ENCODE results near the gene KIF2A. TPM values are rescaled to one million over a fixed set of nuclear protein-coding genes. Genes with fewer than 3 reads are reported as not detected.

Gene KIF2A
- total RNA-seq, 1 experiment from 2014 or later: 42.9 TPM

DNA sequence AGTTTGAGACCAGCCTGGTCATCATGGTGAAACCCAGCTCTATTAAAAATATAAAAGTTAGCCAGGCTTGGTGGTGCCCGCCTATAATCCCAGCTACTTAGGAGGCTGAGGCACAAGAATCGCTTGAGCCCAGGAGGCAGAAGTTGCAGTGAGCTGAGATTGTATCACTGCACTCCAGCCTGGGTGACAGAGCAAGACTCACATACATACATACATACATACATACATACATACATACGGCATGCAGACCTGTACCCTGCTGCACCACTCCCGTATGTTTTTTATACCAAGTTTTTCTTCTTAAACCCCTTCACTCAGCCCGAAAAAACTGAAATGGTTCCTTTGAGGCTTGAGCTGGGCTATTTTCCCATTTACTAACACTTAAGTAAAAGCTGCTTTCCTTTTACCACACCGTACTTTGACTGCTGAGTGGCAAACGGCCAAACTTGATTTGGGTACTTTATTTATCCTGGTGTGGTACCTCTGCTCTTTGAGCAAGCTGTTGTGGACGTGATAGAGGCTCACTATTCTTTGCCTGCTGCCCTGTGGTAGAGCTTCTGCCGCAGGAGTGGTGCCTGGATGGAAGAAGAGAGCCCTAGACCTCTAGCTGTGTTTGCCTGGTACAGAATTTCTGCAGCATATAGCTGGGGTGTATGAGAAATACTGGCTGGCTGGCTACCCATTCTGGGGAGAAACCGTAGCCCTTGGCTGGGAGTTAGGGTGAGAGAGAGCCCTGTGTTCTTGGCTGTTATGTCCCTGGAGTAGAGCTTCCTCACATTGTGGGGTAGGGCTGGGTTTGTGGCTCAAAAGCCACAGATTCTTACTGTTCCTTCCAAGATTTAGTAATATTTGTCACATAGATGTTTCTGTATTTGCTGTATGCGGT is 126.0 kb downstream of the KIF2A start:
- H3K9me3 ChIP-seq (ENCODE audit: control insufficient read depth in 1 of 2, insufficient read depth in 1 of 2, low read depth in 1 of 2, low read length in 2 of 2): no peaks in the 10 kb centered on the region
- no peak overlapping the region for H3K27ac ChIP-seq (ENCODE audit: low read depth, low read length)
- CTCF ChIA-PET: interaction anchor here (1.0 kb wide), 1 partner anchor 12 kb away, joined by 4 read pairs; no protein-coding TSS in a partner anchor
- H3K4me3 ChIP-seq (replicated peaks in 1 of 2; ENCODE audit: low read depth in 1 of 2, low read length in 2 of 2): no peak overlapping the region
- no peak overlapping the region for H3K9ac ChIP-seq (ENCODE audit: low read length)
- DNase-seq (ENCODE audit: low read depth, low spot score) (no peak), ATAC-seq (no peak)
- intact Hi-C loops (cut with micrococcal nuclease): no loop called here
- H3K4me1 ChIP-seq (ENCODE audit: control insufficient read depth in 1 of 2, insufficient read depth in 2 of 2, low read length in 2 of 2): no peaks in the 10 kb centered on the region
- RAD21 ChIA-PET (ENCODE audit: low non-redundant PET in 1 of 2, low total read pairs in 2 of 2, uncharacterized antibody in 2 of 2, unreplicated experiment in 2 of 2): no interaction called here
- no peaks in the 10 kb centered on the region for H3K36me3 ChIP-seq (ENCODE audit: control insufficient read depth in 1 of 2, insufficient read depth in 2 of 2, low read length in 2 of 2)
- no peak overlapping the region for H2AFZ ChIP-seq (ENCODE audit: low read depth, low read length, poor library complexity, severe bottlenecking)
- no TSS peak for BruUV-seq (replicated peaks)
- POLR2A ChIA-PET: no interaction called here
- no peaks in the 10 kb centered on the region for H3K27me3 ChIP-seq (ENCODE audit: insufficient read depth, low read length)
- H3K4me2 ChIP-seq (ENCODE audit: low read length): no peak overlapping the region
- H3K9me2 ChIP-seq (ENCODE audit: insufficient read depth): no peaks in the 10 kb centered on the region
- TF ChIP-seq, protein P1, sequence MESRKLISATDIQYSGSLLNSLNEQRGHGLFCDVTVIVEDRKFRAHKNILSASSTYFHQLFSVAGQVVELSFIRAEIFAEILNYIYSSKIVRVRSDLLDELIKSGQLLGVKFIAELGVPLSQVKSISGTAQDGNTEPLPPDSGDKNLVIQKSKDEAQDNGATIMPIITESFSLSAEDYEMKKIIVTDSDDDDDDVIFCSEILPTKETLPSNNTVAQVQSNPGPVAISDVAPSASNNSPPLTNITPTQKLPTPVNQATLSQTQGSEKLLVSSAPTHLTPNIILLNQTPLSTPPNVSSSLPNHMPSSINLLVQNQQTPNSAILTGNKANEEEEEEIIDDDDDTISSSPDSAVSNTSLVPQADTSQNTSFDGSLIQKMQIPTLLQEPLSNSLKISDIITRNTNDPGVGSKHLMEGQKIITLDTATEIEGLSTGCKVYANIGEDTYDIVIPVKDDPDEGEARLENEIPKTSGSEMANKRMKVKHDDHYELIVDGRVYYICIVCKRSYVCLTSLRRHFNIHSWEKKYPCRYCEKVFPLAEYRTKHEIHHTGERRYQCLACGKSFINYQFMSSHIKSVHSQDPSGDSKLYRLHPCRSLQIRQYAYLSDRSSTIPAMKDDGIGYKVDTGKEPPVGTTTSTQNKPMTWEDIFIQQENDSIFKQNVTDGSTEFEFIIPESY (IDR thresholded peaks at IDR 0.05; ENCODE audit: extremely low read depth, insufficient replicate concordance, low read length): no peak
- TF ChIP-seq, protein P2, sequence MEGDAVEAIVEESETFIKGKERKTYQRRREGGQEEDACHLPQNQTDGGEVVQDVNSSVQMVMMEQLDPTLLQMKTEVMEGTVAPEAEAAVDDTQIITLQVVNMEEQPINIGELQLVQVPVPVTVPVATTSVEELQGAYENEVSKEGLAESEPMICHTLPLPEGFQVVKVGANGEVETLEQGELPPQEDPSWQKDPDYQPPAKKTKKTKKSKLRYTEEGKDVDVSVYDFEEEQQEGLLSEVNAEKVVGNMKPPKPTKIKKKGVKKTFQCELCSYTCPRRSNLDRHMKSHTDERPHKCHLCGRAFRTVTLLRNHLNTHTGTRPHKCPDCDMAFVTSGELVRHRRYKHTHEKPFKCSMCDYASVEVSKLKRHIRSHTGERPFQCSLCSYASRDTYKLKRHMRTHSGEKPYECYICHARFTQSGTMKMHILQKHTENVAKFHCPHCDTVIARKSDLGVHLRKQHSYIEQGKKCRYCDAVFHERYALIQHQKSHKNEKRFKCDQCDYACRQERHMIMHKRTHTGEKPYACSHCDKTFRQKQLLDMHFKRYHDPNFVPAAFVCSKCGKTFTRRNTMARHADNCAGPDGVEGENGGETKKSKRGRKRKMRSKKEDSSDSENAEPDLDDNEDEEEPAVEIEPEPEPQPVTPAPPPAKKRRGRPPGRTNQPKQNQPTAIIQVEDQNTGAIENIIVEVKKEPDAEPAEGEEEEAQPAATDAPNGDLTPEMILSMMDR (IDR thresholded peaks at IDR 0.05 in 2 of 3, conservative IDR thresholded peaks at IDR 0.05 in 1 of 3; ENCODE audit: borderline replicate concordance in 1 of 3, insufficient read depth in 1 of 3, low read depth in 2 of 3, low read length in 2 of 3): no peak
- TF ChIP-seq YY1 (IDR thresholded peaks at IDR 0.05; ENCODE audit: extremely low read depth, insufficient replicate concordance, low read depth, low read length) (no peak), POLR2A (IDR thresholded peaks at IDR 0.05; ENCODE audit: borderline replicate concordance, extremely low read depth, insufficient read depth, insufficient read length) (no peak), FOSL1 (IDR thresholded peaks at IDR 0.05; ENCODE audit: low read depth) (no peak), ZFX (IDR thresholded peaks at IDR 0.05) (no peak), SIN3A (IDR thresholded peaks at IDR 0.05; ENCODE audit: low read depth) (no peak), ELF1 (IDR thresholded peaks at IDR 0.05; ENCODE audit: borderline replicate concordance, low read depth) (no peak), ZNF274 (IDR thresholded peaks at IDR 0.05; ENCODE audit: low read depth, low read length) (no peak), SRF (IDR thresholded peaks at IDR 0.05; ENCODE audit: low read depth) (no peak), RAD21 (IDR thresholded peaks at IDR 0.05; ENCODE audit: low read depth) (no peak), TCF7L2 (IDR thresholded peaks at IDR 0.05; ENCODE audit: borderline replicate concordance, extremely low read depth, insufficient read depth, insufficient read length) (no peak), JUND (IDR thresholded peaks at IDR 0.05) (no peak), EZH2phosphoT487 (IDR thresholded peaks at IDR 0.05; ENCODE audit: borderline replicate concordance) (no peak), SP1 (IDR thresholded peaks at IDR 0.05; ENCODE audit: low read depth) (no peak)
- TF ChIP-seq, protein P3, sequence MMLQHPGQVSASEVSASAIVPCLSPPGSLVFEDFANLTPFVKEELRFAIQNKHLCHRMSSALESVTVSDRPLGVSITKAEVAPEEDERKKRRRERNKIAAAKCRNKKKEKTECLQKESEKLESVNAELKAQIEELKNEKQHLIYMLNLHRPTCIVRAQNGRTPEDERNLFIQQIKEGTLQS (IDR thresholded peaks at IDR 0.05): no peak
- TF ChIP-seq, protein P4, sequence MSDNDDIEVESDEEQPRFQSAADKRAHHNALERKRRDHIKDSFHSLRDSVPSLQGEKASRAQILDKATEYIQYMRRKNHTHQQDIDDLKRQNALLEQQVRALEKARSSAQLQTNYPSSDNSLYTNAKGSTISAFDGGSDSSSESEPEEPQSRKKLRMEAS (IDR thresholded peaks at IDR 0.05): no peak
- H3K79me2 ChIP-seq (ENCODE audit: insufficient read depth, low read length): peaks cover 98% of the 10 kb centered on the region
- peaks cover 9% of the 10 kb centered on the region; the same call in 1 of the 2 replicates for H4K20me1 ChIP-seq (ENCODE audit: insufficient read depth)

Data from HCT116 (cell line).